Measurements from ENCODE around the gene RAMP3. TPM values are rescaled to one million over a fixed set of nuclear protein-coding genes. Genes with fewer than 3 reads are reported as not detected.
"Not testable (repeated sequence)": the region's sequence is repeated elsewhere in the genome, so short reads cannot be mapped to it uniquely, and the experiment has no call there.

Gene RAMP3
- total and polyA plus RNA-seq, 2 donors (not counting 1 experiment from before 2014, with no cell fraction given): not detected

- ATAC-seq (ENCODE audit: low read depth); H3K9ac ChIP-seq (ENCODE audit: low read length); H3K4me3 ChIP-seq (ENCODE audit: control extremely low read depth in 1 of 5, extremely low read depth in 1 of 5, insufficient read depth in 1 of 5, low read depth in 2 of 5, low read length in 4 of 5); intact Hi-C loops (cut with micrococcal nuclease); H3K27ac ChIP-seq (ENCODE audit: low read length in 2 of 2); H4K20me1 ChIP-seq (ENCODE audit: control insufficient read depth, insufficient read depth, low read length, poor library complexity, severe bottlenecking); H3K36me3 ChIP-seq (replicated peaks in 1 of 2; ENCODE audit: control extremely low read depth in 1 of 2, control insufficient read depth in 1 of 2, extremely low read depth in 1 of 2, insufficient read depth in 2 of 2, low read length in 1 of 2); DNase-seq; POLR2A ChIA-PET; H3K4me1 Mint-ChIP-seq; H3K9me3 ChIP-seq (ENCODE audit: control extremely low read depth in 1 of 3, control insufficient read depth in 2 of 3, insufficient read depth in 1 of 3, low read length in 2 of 3); H3K4me3 Mint-ChIP-seq; H3K4me1 ChIP-seq (ENCODE audit: control insufficient read depth in 2 of 2, insufficient read depth in 2 of 2, low read length in 2 of 2); H3K4me2 ChIP-seq (replicated peaks; ENCODE audit: low read depth, low read length, poor library complexity, severe bottlenecking); H3K9me3 Mint-ChIP-seq (ENCODE audit: insufficient read depth); H2AFZ ChIP-seq (ENCODE audit: insufficient read depth, low read depth, low read length, poor library complexity, severe bottlenecking); H3K79me2 ChIP-seq (ENCODE audit: control insufficient read depth, insufficient read depth, low read length); H3K27ac Mint-ChIP-seq: not testable (repeated sequence)
- CTCF ChIA-PET: interaction anchor here (1.1 kb wide), 1 partner anchor 8 kb away, joined by 3 read pairs; no protein-coding TSS in a partner anchor
- peaks cover 0 to 25% (median 5%) of the 10 kb centered on the region in 4 experiments for H3K27me3 ChIP-seq (replicated peaks in 1 of 4; ENCODE audit: control extremely low read depth in 1 of 4, control insufficient read depth in 3 of 4, insufficient read depth in 4 of 4, low read length in 3 of 4)
- H3K27me3 Mint-ChIP-seq: peaks cover 56% of the 10 kb centered on the region
- no CpG with 5 or more reads among the region's 3 CpGs for WGBS (ENCODE audit: insufficient coverage)
Observed at GRCh38 chr7:45209909-45210308, 52.3 kb downstream of the RAMP3 start.

- H3K36me3 ChIP-seq (replicated peaks in 1 of 2; ENCODE audit: control extremely low read depth in 1 of 2, control insufficient read depth in 1 of 2, extremely low read depth in 1 of 2, insufficient read depth in 2 of 2, low read length in 1 of 2): no peaks in the 10 kb centered on the region
- intact Hi-C loops (cut with micrococcal nuclease): no loop called here
- no peak overlapping the region for H3K9ac ChIP-seq (ENCODE audit: low read length)
- H2AFZ ChIP-seq (ENCODE audit: insufficient read depth, low read depth, low read length, poor library complexity, severe bottlenecking): no peak overlapping the region
- no peak overlapping the region for H3K4me2 ChIP-seq (replicated peaks; ENCODE audit: low read depth, low read length, poor library complexity, severe bottlenecking)
- no peaks in the 10 kb centered on the region for H3K4me1 ChIP-seq (ENCODE audit: control insufficient read depth in 2 of 2, insufficient read depth in 2 of 2, low read length in 2 of 2)
- Mint-ChIP-seq H3K9me3 (ENCODE audit: insufficient read depth) (no peaks in the 10 kb centered on the region), H3K4me3 (no peak overlapping the region), H3K4me1 (peaks cover under 1% of the 10 kb centered on the region), H3K27ac (no peak overlapping the region), H3K27me3 (peaks cover 56% of the 10 kb centered on the region)
- no peaks in the 10 kb centered on the region for H4K20me1 ChIP-seq (ENCODE audit: control insufficient read depth, insufficient read depth, low read length, poor library complexity, severe bottlenecking)
- no peaks in the 10 kb centered on the region for H3K79me2 ChIP-seq (ENCODE audit: control insufficient read depth, insufficient read depth, low read length)
- WGBS (ENCODE audit: insufficient coverage): 59% methylated on average over 4 of the region's 4 CpGs
- peaks cover 0 to 9% (median 0%) of the 10 kb centered on the region in 3 donors for H3K9me3 ChIP-seq (ENCODE audit: control extremely low read depth in 1 of 3, control insufficient read depth in 2 of 3, insufficient read depth in 1 of 3, low read length in 2 of 3)
- DNase-seq (no peak), ATAC-seq (ENCODE audit: low read depth) (no peak)
- no peak overlapping the region for H3K27ac ChIP-seq (ENCODE audit: low read length in 2 of 2)
- ChIA-PET CTCF (no interaction called here), POLR2A (no interaction called here)
- no peak for TF ChIP-seq CTCF (IDR thresholded peaks at IDR 0.05)
- no peak for TF ChIP-seq EZH2 (IDR thresholded peaks at IDR 0.05; ENCODE audit: borderline replicate concordance, insufficient read depth, low read depth, low read length, poor library complexity, severe bottlenecking)
- peaks cover 0 to 29% (median 5%) of the 10 kb centered on the region in 4 experiments for H3K27me3 ChIP-seq (replicated peaks in 1 of 4; ENCODE audit: control extremely low read depth in 1 of 4, control insufficient read depth in 3 of 4, insufficient read depth in 4 of 4, low read length in 3 of 4)
- no peak overlapping the region for H3K4me3 ChIP-seq (ENCODE audit: control extremely low read depth in 1 of 5, extremely low read depth in 1 of 5, insufficient read depth in 1 of 5, low read depth in 2 of 5, low read length in 4 of 5)
Observed at GRCh38 chr7:45211066-45211465, 53.5 kb downstream of the RAMP3 start.

Data from B cell (primary cell).